Spleen (tissue), 11 donors: ENCODE measurements around the gene CREBZF. TPM values are rescaled to one million over a fixed set of nuclear protein-coding genes. Genes with fewer than 3 reads are reported as not detected.
"Not testable (repeated sequence)": the region's sequence is repeated elsewhere in the genome, so short reads cannot be mapped to it uniquely, and the experiment has no call there.

ENCODE experiments used
- DNase-seq: peaks from one replicate; pipeline ENCODE4 v3.0.0-alpha.2; 2020
- H3K27ac ChIP-seq, 8 donors: fragments of 200-600 bp; sonication (generic) in 7 of 8; 1 replicate in 4 of 8; 2 replicates in 4 of 8; pipeline versions ENCODE4 v1.5.0 to v1.8.0; 2016 to 2021; ENCODE audit warnings: inconsistent platforms in 4 of 8, mild to moderate bottlenecking in 4 of 8, moderate library complexity in 1 of 8
- H3K27me3 ChIP-seq, 7 donors: fragments of 200-600 bp; sonication (generic) in 6 of 7; replicated peaks in 1 of 7; 1 replicate in 4 of 7; 2 replicates in 3 of 7; pipeline versions ENCODE4 v1.5.0 to v1.8.0; 2016 to 2021; ENCODE audit warnings: inconsistent platforms in 3 of 7, mild to moderate bottlenecking in 1 of 7
- H3K36me3 ChIP-seq, 6 donors: fragments of 200-600 bp; sonication (generic) in 5 of 6; 1 replicate in 4 of 6; 2 replicates in 2 of 6; pipeline versions ENCODE4 v1.5.0 to v1.8.0; 2016 to 2021; ENCODE audit warnings: inconsistent platforms in 2 of 6
- H3K4me1 ChIP-seq, 6 donors: fragments of 200-600 bp; sonication (generic) in 5 of 6; 1 replicate in 3 of 6; 2 replicates in 3 of 6; pipeline versions ENCODE4 v1.5.0 to v1.8.0; 2016 to 2021; ENCODE audit warnings: inconsistent platforms in 3 of 6
- H3K4me3 ChIP-seq, 8 donors: fragments of 200-600 bp; sonication (generic) in 7 of 8; 1 replicate in 4 of 8; 2 replicates in 4 of 8; pipeline versions ENCODE4 v1.5.0 to v1.8.0; 2016 to 2021; ENCODE audit warnings: inconsistent platforms in 4 of 8, mild to moderate bottlenecking in 4 of 8, moderate library complexity in 2 of 8
- H3K9me3 ChIP-seq, 8 donors: fragments of 200-600 bp; sonication (generic) in 7 of 8; 1 replicate in 4 of 8; 2 replicates in 4 of 8; pipeline versions ENCODE4 v1.5.0 to v1.8.0; 2016 to 2021; ENCODE audit warnings: inconsistent platforms in 4 of 8
- CTCF ChIP-seq, 11 experiments: fragments of 200-600 bp in 7 of 11; fragments of 450-650 bp in 4 of 11; sonication (generic) in 4 of 11; IDR thresholded peaks in 8 of 11; conservative IDR thresholded peaks in 3 of 11; 1 replicate in 7 of 11; 2 replicates in 4 of 11; pipeline versions ENCODE4 v1.4.0 to v1.8.0; 2016 to 2021; ENCODE audit warnings: antibody characterized with exemption in 11 of 11, inconsistent platforms in 4 of 11, mild to moderate bottlenecking in 1 of 11
- POLR2A ChIP-seq, 3 donors: fragments of 450-650 bp; IDR thresholded peaks; one replicate each; pipeline ENCODE4 v1.5.1; 2017; ENCODE audit warnings: antibody characterized with exemption in 3 of 3, mild to moderate bottlenecking in 1 of 3
- POLR2AphosphoS5 ChIP-seq, 3 donors: sonication (generic); formaldehyde crosslinking; IDR thresholded peaks; one replicate each; pipeline ENCODE4 v1.5.1; 2017; ENCODE audit warnings: antibody characterized with exemption in 3 of 3
- WGBS, 5 donors: extraction: QIAGEN DNeasy Blood & Tissue Kit in 3 of 5; methylation state at CpG; one replicate each; pipeline versions ENCODE4 v1.1.5 to v1.1.7; 2013 to 2018; 5-methylcytosine and 5-hydroxymethylcytosine counted together
- intact Hi-C: fragments of 100-400 bp; cut with DNase I; formaldehyde crosslinking; loops from one replicate; pipeline ENCODE4 v1.15.0; 2023; ENCODE audit warnings: low total_unique reads
- polyA plus RNA-seq, 3 donors: library from polyadenylated mRNA; stranded (reverse); fragments of 200-250 nt; gene quantifications; one replicate each; pipeline ENCODE4 v1.2.1, GENCODE V29; 2013
- total RNA-seq, 7 donors: library from RNA; depleted of rRNA in 3 of 7; stranded (reverse); fragments of >200 nt in 3 of 7; fragmentation: NEBNext Ultra II Directional in 4 of 7; extraction: Animal tissue kit (Norgen Biotek cat#: 25700) in 4 of 7; gene quantifications; one replicate each; pipeline versions ENCODE4 v1.1.0 to v1.2.1, GENCODE V29; 2016 to 2021
- donor health status: healthy with polysubstance abuse.
- donor health status: DM: no; HTN: no; CAD: no; lungs with moderate emphysema.
- donor health status: DM: no; HTN: no; CAD: no.
- donor health status: Bipolar disorder and iron deficiency.
- donor health status: healthy.
- donor health status: DM: no; HTN: no; CAD: no.
- donor health status: DM: yes; HTN: yes; CAD: no.

The CREBZF gene
- total and polyA plus RNA-seq, 10 donors: 24.3 to 111 (median 55.4) TPM

GRCh38 chr11:85679576-85679975, 14.6 kb upstream of the CREBZF start:
- intact Hi-C loops: no loop called here
- 72 to 89% (median 82%) methylated on average over 4 of the region's 4 CpGs for WGBS, 5 donors
- TF ChIP-seq POLR2A (IDR thresholded peaks at IDR 0.05): no peak
- TF ChIP-seq POLR2AphosphoS5 (IDR thresholded peaks at IDR 0.05): no peak
- TF ChIP-seq CTCF (IDR thresholded peaks at IDR 0.05 in 8 of 11, conservative IDR thresholded peaks at IDR 0.05 in 3 of 11): no peak
- Histone ChIP-seq H3K9me3 (no peaks in the 10 kb centered on the region), H3K27me3 (no peaks in the 10 kb centered on the region), H3K27ac (no peak overlapping the region), H3K4me1 (peaks cover 0 to 30% (median 0%) of the 10 kb centered on the region in 6 donors), H3K4me3 (no peak overlapping the region), H3K36me3 (no peaks in the 10 kb centered on the region)
- DNase-seq: no peak

GRCh38 chr11:85673393-85673792, 8.5 kb upstream of the CREBZF start:
- no peaks in the 10 kb centered on the region for H3K4me1 ChIP-seq
- H3K27me3 ChIP-seq: no peaks in the 10 kb centered on the region
- no peak overlapping the region for H3K27ac ChIP-seq
- no peak overlapping the region for H3K4me3 ChIP-seq
- no peak for TF ChIP-seq POLR2A (IDR thresholded peaks at IDR 0.05)
- TF ChIP-seq POLR2AphosphoS5 (IDR thresholded peaks at IDR 0.05): no peak
- no peak for TF ChIP-seq CTCF (IDR thresholded peaks at IDR 0.05 in 8 of 11, conservative IDR thresholded peaks at IDR 0.05 in 3 of 11)
- intact Hi-C loops: no loop called here
- no peak for DNase-seq
- WGBS, 5 donors: 79 to 92% (median 87%) methylated on average over 3 of the region's 3 CpGs
- no peaks in the 10 kb centered on the region for H3K9me3 ChIP-seq
- no peaks in the 10 kb centered on the region for H3K36me3 ChIP-seq

- DNase-seq: no peak
- WGBS, 5 donors: 76 to 90% (median 86%) methylated on average over 8 of the region's 8 CpGs
- intact Hi-C loops: no loop called here
Observed at GRCh38 chr11:85672105-85672902, 7.4 kb upstream of the CREBZF start.

GRCh38 chr11:85670949-85671663, 6.2 kb upstream of the CREBZF start:
- intact Hi-C loops, H3K27me3 ChIP-seq, H3K4me1 ChIP-seq, H3K27ac ChIP-seq, H3K36me3 ChIP-seq, H3K9me3 ChIP-seq, H3K4me3 ChIP-seq, DNase-seq: not testable (repeated sequence)

More at GRCh38 chr11:85672105-85672902, 7.4 kb upstream of the CREBZF start:
- Histone ChIP-seq H3K9me3 (no peaks in the 10 kb centered on the region), H3K4me1 (no peaks in the 10 kb centered on the region), H3K36me3 (no peaks in the 10 kb centered on the region), H3K27me3 (no peaks in the 10 kb centered on the region), H3K4me3 (no peak overlapping the region), H3K27ac (no peak overlapping the region)
- no peak for TF ChIP-seq CTCF (IDR thresholded peaks at IDR 0.05 in 8 of 11, conservative IDR thresholded peaks at IDR 0.05 in 3 of 11)
- TF ChIP-seq POLR2A (IDR thresholded peaks at IDR 0.05): no peak
- TF ChIP-seq POLR2AphosphoS5 (IDR thresholded peaks at IDR 0.05): no peak
